SK-N-SH (cell line): Measurements from ENCODE around the gene POLR2J.

ENCODE experiments used
- EP300 ChIP-seq, 2 experiments: IDR thresholded peaks; 2 replicates each; pipeline versions ENCODE4 v1.4.0 to v1.6.1; 2012; ENCODE audit warnings: borderline replicate concordance in 1 of 2, low read depth in 1 of 2, low read length in 1 of 2
- FOXM1 ChIP-seq: IDR thresholded peaks from 2 replicates; pipeline ENCODE4 v1.4.0; 2012; ENCODE audit warnings: low read depth, mild to moderate bottlenecking
- JUND ChIP-seq: IDR thresholded peaks from 2 replicates; pipeline ENCODE4 v1.4.0; 2012
- NFIC ChIP-seq: IDR thresholded peaks from 2 replicates; pipeline ENCODE4 v1.4.0; 2012; ENCODE audit warnings: borderline replicate concordance
- POLR2AphosphoS5 ChIP-seq: IDR thresholded peaks from 2 replicates; pipeline ENCODE4 v1.6.1; 2012; ENCODE audit warnings: low read depth, low read length
- RAD21 ChIP-seq: IDR thresholded peaks from 2 replicates; pipeline ENCODE4 v1.6.1; 2012; ENCODE audit warnings: mild to moderate bottlenecking, low read length
- RCOR1 ChIP-seq: fragments of 150-350 bp; IDR thresholded peaks from 2 replicates; pipeline ENCODE4 v1.6.1; 2017; ENCODE audit warnings: antibody characterized with exemption, low read length
- RXRA ChIP-seq: IDR thresholded peaks from 2 replicates; pipeline ENCODE4 v1.4.0; 2012; ENCODE audit warnings: low read depth, mild to moderate bottlenecking, borderline replicate concordance
- TAF1 ChIP-seq: IDR thresholded peaks from 2 replicates; pipeline ENCODE4 v1.6.1; 2012; ENCODE audit warnings: low read depth, mild to moderate bottlenecking, low read length, moderate library complexity, borderline replicate concordance
- TEAD4 ChIP-seq: IDR thresholded peaks from 2 replicates; pipeline ENCODE4 v1.4.0; 2012; ENCODE audit warnings: mild to moderate bottlenecking, borderline replicate concordance; ENCODE audit not compliant: insufficient read depth
- USF1 ChIP-seq: IDR thresholded peaks from 2 replicates; pipeline ENCODE4 v1.4.0; 2012; ENCODE audit warnings: low read depth, borderline replicate concordance
- TF ChIP-seq, protein P1 (sequence below): fragments of 200-600 bp; sonication (generic); IDR thresholded peaks from 2 replicates; pipeline ENCODE4 v1.6.1; 2017; ENCODE audit warnings: antibody characterized with exemption, mild to moderate bottlenecking, moderate library complexity
- TF ChIP-seq, protein P2 (sequence below): IDR thresholded peaks from 2 replicates; pipeline ENCODE4 v1.4.0; 2012; ENCODE audit warnings: low read depth
- TF ChIP-seq, protein P3 (sequence below): IDR thresholded peaks from 2 replicates; pipeline ENCODE4 v1.6.1; 2012; ENCODE audit warnings: mild to moderate bottlenecking, low read depth, low read length, moderate library complexity

DNA sequence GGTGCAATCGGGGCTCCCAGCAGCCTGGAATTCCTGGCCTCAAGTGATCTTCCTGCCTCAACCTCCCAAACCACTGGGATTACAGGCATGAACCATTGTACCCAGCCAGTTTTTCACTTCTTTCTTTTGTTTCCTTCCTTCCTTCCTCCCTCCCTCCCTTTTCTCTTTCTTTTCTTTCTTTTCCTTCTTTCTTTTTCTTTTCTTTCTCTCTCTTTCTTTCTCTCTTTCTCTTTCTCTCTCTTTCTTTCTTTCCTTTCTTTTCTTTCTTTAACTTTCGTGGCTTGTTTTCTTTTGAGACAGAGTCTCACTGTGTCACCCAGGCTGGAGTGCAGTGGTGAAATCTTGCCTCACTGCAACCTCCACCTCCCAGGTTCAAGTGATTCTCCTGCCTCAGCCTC lies 33.0 kb downstream of the POLR2J start:
- TF ChIP-seq, protein P1, sequence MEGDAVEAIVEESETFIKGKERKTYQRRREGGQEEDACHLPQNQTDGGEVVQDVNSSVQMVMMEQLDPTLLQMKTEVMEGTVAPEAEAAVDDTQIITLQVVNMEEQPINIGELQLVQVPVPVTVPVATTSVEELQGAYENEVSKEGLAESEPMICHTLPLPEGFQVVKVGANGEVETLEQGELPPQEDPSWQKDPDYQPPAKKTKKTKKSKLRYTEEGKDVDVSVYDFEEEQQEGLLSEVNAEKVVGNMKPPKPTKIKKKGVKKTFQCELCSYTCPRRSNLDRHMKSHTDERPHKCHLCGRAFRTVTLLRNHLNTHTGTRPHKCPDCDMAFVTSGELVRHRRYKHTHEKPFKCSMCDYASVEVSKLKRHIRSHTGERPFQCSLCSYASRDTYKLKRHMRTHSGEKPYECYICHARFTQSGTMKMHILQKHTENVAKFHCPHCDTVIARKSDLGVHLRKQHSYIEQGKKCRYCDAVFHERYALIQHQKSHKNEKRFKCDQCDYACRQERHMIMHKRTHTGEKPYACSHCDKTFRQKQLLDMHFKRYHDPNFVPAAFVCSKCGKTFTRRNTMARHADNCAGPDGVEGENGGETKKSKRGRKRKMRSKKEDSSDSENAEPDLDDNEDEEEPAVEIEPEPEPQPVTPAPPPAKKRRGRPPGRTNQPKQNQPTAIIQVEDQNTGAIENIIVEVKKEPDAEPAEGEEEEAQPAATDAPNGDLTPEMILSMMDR: no peak
- no peak for TF ChIP-seq RAD21
- TF ChIP-seq, protein P2, sequence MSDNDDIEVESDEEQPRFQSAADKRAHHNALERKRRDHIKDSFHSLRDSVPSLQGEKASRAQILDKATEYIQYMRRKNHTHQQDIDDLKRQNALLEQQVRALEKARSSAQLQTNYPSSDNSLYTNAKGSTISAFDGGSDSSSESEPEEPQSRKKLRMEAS: no peak
- TF ChIP-seq, protein P3, sequence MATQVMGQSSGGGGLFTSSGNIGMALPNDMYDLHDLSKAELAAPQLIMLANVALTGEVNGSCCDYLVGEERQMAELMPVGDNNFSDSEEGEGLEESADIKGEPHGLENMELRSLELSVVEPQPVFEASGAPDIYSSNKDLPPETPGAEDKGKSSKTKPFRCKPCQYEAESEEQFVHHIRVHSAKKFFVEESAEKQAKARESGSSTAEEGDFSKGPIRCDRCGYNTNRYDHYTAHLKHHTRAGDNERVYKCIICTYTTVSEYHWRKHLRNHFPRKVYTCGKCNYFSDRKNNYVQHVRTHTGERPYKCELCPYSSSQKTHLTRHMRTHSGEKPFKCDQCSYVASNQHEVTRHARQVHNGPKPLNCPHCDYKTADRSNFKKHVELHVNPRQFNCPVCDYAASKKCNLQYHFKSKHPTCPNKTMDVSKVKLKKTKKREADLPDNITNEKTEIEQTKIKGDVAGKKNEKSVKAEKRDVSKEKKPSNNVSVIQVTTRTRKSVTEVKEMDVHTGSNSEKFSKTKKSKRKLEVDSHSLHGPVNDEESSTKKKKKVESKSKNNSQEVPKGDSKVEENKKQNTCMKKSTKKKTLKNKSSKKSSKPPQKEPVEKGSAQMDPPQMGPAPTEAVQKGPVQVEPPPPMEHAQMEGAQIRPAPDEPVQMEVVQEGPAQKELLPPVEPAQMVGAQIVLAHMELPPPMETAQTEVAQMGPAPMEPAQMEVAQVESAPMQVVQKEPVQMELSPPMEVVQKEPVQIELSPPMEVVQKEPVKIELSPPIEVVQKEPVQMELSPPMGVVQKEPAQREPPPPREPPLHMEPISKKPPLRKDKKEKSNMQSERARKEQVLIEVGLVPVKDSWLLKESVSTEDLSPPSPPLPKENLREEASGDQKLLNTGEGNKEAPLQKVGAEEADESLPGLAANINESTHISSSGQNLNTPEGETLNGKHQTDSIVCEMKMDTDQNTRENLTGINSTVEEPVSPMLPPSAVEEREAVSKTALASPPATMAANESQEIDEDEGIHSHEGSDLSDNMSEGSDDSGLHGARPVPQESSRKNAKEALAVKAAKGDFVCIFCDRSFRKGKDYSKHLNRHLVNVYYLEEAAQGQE: no peak
- TF ChIP-seq TEAD4: no peak
- no peak for TF ChIP-seq EP300 (IDR thresholded peaks at IDR 0.05; ENCODE audit: borderline replicate concordance in 1 of 2, low read depth in 1 of 2, low read length in 1 of 2)
- no peak for TF ChIP-seq JUND
- no peak for TF ChIP-seq USF1
- no peak for TF ChIP-seq FOXM1
- no peak for TF ChIP-seq TAF1
- no peak for TF ChIP-seq RXRA
- no peak for TF ChIP-seq POLR2AphosphoS5
- TF ChIP-seq RCOR1: no peak
- TF ChIP-seq NFIC: no peak
